ENCODE measurements around the gene SLC10A3. TPM values are rescaled to one million over a fixed set of nuclear protein-coding genes. Genes with fewer than 3 reads are reported as not detected.

The SLC10A3 gene
- total RNA-seq, 1 donor from 2014 or later, result 7.4 TPM

DNA sequence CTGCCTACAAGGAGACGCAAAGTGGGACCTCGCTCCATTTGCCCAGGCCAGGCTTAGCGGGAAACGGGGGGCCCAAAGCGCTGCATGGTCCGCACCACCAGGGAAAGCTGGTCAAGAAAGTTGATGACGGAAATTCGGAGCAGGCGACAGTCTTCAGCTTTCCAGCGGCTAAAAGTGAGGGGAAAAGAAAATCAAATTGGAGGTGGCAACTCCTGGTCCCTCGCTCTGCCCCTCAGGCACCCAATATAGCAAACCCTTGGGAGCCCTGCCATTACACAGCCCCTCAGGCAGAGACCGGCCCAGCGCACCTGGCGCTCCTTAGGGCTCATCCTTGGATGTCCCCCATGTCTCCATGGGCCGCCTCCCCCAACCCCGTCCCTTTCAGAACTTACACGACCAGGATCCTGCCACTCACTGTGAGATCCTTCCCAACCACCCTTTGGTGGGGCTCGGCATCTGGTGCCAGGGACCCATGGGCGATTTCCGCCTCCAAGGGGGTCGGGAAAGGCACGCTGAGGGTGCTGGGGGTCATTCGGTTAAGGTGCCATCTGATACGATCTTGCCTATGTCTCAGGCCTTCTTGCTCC, 12.4 kb downstream of the SLC10A3 start:
- Histone ChIP-seq H3K27me3 (ENCODE audit: control insufficient read depth, insufficient read depth, low read length) (no peaks in the 10 kb centered on the region), H3K4me3 (ENCODE audit: low read depth, low read length) (peak overlapping the region; percentile 49), H3K36me3 (ENCODE audit: control insufficient read depth, insufficient read depth, low read length) (peaks cover 5% of the 10 kb centered on the region)
- no peak for FAIRE-seq
- TF ChIP-seq, protein P1, sequence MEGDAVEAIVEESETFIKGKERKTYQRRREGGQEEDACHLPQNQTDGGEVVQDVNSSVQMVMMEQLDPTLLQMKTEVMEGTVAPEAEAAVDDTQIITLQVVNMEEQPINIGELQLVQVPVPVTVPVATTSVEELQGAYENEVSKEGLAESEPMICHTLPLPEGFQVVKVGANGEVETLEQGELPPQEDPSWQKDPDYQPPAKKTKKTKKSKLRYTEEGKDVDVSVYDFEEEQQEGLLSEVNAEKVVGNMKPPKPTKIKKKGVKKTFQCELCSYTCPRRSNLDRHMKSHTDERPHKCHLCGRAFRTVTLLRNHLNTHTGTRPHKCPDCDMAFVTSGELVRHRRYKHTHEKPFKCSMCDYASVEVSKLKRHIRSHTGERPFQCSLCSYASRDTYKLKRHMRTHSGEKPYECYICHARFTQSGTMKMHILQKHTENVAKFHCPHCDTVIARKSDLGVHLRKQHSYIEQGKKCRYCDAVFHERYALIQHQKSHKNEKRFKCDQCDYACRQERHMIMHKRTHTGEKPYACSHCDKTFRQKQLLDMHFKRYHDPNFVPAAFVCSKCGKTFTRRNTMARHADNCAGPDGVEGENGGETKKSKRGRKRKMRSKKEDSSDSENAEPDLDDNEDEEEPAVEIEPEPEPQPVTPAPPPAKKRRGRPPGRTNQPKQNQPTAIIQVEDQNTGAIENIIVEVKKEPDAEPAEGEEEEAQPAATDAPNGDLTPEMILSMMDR (IDR thresholded peaks at IDR 0.05; ENCODE audit: insufficient read depth, low read length, severe bottlenecking), result no peak
- no peak for DNase-seq (ENCODE audit: low read depth)

DNA sequence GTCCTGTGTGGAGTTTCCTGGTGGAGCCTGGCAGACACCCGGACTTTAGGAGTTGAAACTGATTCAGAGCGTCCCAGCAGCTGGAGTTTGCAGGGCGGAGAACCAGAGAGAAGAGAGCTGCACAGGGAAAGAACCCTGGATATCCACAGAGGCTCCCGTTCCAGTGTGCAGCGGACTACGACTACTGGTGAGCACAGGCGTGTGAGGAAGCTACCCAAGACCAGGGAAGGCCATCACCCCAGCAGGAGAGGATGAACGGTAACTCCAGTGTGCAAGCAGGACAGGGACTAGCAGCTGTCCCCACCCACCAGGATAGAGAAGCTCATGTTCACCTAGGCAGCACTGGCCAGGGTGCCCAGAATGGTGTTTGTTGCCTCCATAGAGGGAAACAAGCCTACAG, 13.6 kb downstream of the SLC10A3 start:
- peaks cover 9% of the 10 kb centered on the region for H3K36me3 ChIP-seq (ENCODE audit: control insufficient read depth, insufficient read depth, low read length)
- no peaks in the 10 kb centered on the region for H3K27me3 ChIP-seq (ENCODE audit: control insufficient read depth, insufficient read depth, low read length)
- no peak for DNase-seq (ENCODE audit: low read depth)
- no peak overlapping the region for H3K4me3 ChIP-seq (ENCODE audit: low read depth, low read length)
- TF ChIP-seq, protein P1 (IDR thresholded peaks at IDR 0.05; ENCODE audit: insufficient read depth, low read length, severe bottlenecking), result no peak
- peak; percentile 93 for FAIRE-seq

DNA sequence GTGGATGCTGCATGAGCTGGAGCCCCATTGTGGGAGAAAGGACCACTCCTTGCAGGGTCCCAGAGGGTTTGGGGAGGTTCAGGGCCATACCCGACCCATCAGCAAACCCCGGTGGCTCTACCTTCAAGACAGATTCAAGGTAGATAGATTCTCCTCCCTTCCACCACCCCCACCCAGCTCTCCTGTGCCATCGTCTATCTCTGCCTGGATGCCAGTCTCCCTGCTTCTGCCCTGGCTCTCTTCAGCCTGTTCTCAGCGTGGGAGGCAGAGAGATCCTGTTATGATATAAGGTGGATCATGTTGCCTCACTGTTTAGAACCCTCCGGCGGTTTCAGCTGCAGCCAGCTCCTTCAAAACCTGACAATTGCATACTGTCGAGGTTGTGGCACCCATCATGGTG, 16.7 kb downstream of the SLC10A3 start:
- H3K4me3 ChIP-seq (ENCODE audit: low read depth, low read length), result no peak overlapping the region
- no peak for DNase-seq (ENCODE audit: low read depth)
- TF ChIP-seq, protein P1 (IDR thresholded peaks at IDR 0.05; ENCODE audit: insufficient read depth, low read length, severe bottlenecking), result no peak
- peaks cover 23% of the 10 kb centered on the region for H3K36me3 ChIP-seq (ENCODE audit: control insufficient read depth, insufficient read depth, low read length)
- H3K27me3 ChIP-seq (ENCODE audit: control insufficient read depth, insufficient read depth, low read length), result no peaks in the 10 kb centered on the region
- no peak for FAIRE-seq

DNA sequence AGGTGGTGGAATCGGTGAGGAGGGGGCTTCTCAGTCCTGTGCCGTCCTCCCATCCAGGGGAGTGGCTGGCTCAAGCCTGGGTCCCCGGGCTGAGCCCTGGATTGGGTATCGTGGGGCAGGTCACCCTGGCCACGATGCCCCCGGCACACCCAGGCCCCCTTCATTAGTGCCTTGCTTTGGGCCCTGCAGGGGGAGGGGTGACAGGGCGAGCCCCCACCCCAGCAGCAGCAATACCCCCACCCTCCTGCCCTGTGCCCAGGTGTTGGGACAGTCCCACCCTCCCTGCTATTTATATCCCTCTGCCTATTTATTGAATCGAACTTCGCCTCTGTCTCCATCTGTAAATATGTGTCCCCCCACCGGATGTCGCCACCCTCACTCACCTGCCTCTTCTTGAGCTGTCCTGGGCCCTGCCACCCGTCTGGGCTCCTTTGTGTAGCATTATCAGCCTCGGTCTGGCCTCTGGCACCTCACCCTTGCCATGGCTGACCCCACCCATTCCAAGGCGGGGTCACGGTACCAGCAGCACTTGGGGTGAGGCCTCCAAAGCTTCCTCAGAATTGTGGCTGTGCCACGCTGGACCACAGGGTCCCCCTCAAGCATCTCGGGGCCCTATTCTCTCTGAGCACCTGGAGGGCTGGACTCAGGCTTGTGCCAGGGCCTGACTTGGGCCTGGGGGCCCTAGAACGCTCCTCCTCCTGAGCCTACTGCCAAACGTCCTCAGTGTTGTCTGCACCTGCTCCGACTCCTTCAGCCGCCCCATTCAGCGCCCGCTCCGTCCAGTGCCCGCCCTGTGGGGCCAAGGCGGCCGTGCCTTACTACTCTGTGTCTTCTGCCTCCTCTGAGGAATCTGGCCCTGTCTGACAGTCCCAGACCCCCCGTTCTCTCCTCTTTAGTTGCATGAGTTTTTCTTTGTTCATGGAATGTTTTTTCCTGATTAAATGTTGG, 17.5 kb downstream of the SLC10A3 start:
- Histone ChIP-seq H3K4me3 (ENCODE audit: low read depth, low read length) (no peak overlapping the region), H3K27me3 (ENCODE audit: control insufficient read depth, insufficient read depth, low read length) (no peaks in the 10 kb centered on the region), H3K36me3 (ENCODE audit: control insufficient read depth, insufficient read depth, low read length) (peaks cover 24% of the 10 kb centered on the region)
- DNase-seq (ENCODE audit: low read depth), result no peak
- TF ChIP-seq, protein P1 (IDR thresholded peaks at IDR 0.05; ENCODE audit: insufficient read depth, low read length, severe bottlenecking), result no peak
- FAIRE-seq, result no peak

DNA sequence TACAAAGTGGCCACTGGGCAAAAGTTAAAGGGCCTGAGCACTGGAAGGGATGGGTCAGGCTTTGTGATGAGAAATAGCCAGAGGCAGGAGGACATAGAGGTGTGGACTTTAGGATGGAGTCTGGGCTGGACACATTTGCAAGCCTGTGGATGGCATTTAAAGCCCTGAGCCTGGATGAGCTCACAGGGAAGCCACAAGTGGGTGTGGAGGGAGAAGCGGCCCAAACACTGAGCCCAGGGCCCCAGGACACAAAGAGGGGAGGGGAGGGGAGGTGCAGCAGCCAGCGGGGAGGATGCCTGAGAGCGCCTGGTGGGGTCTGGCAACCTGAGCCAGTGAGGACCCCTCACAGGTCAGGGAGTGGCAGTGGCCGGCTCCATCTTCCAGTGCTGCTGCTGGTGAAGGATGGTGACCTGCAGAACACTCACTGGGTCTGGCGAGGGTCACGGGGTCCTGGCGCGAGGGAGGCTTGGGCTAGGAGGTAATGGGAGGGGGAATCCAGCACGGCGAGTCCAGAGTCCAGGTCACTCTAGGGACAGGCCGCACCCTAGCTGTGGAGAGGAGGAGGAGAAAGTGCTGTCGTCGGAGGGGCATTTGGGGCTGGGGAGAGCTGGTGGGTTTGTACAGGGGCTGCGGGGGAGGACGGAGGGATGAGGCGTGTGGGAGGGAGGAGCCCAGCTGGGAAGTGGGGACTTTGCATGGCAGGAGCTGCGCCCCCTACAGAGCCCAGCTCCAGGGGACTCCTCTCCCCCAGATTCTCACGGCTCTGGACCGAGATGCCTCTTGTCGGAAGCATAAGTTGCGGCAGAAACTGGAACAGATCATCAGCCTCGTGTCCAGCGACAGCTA, 18.4 kb downstream of the SLC10A3 start:
- H3K36me3 ChIP-seq (ENCODE audit: control insufficient read depth, insufficient read depth, low read length), result peaks cover 28% of the 10 kb centered on the region
- H3K27me3 ChIP-seq (ENCODE audit: control insufficient read depth, insufficient read depth, low read length), result no peaks in the 10 kb centered on the region
- DNase-seq (ENCODE audit: low read depth), result no peak
- TF ChIP-seq, protein P1 (IDR thresholded peaks at IDR 0.05; ENCODE audit: insufficient read depth, low read length, severe bottlenecking), result no peak
- FAIRE-seq, result no peak
- no peak overlapping the region for H3K4me3 ChIP-seq (ENCODE audit: low read depth, low read length)
